Measurements from ENCODE around the gene KIF12. TPM values are rescaled to one million over a fixed set of nuclear protein-coding genes. Genes with fewer than 3 reads are reported as not detected.

Gene KIF12
- total RNA-seq, 2 donors from 2014 or later, result not detected

DNA sequence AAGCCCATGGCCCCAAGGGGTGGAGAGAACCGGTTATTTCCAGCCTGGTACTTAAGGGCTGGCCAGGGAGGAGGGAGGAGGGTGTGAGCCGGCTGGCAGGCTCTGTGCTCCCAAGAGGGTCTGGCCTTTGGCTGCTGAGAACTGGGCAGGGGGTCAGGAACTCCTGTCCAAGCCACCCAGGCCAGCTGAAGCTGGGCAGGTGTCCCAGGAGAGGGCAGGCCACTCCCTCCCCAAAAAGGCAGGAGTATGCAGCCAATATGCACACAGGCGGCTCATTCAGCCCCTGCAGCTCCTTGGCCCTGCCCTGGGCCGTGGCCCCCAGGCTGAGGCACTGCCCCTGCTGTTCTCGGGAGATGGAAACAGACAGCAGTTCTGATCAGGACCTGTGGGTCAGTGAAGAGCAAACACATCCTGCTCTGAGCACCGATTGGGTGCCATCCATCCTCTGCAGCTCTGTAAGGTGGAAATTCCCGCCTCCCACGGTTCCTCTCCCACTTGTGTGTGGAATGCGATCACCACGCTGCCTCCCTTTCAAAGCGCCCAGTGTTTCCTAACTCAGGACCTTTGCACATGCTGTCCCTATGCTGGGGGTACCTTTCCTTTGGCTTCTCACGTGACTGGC, 17.1 kb upstream of the KIF12 start:
- Mint-ChIP-seq H3K9me3 (no peaks in the 10 kb centered on the region), H3K27ac (no peak overlapping the region), H3K36me3 (no peaks in the 10 kb centered on the region)
- ATAC-seq, result no peak
- DNase-seq (ENCODE audit: low spot score in 2 of 2), result peak in 1 of 2 donors; percentile 49

DNA sequence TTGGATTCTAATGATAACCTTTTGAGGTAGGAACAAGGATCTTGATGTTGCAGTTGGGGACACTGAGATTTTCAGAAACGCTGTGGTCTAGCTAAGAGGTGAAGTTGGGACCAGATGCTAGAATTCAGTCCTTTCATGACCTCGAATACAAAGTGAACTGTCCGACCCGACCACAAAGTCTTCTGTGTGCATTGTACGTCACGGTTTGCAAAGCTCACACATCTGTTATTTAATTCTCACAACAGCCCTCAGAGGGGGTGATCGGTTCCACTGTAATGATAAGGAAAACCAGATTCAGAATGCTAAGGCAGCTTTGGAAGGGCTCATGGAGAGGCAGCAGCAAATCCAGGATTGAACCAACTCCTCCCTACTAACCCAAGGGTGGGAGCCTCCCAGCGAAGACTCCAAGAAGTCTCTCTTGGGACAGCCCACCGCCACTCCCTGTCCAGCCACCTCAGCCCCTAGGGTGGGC, 16.6 kb upstream of the KIF12 start:
- no peak for DNase-seq (ENCODE audit: low spot score in 2 of 2)
- no peaks in the 10 kb centered on the region for H3K9me3 Mint-ChIP-seq
- H3K27ac Mint-ChIP-seq, result no peak overlapping the region
- ATAC-seq, result no peak
- H3K36me3 Mint-ChIP-seq, result no peaks in the 10 kb centered on the region

- no peak for DNase-seq (ENCODE audit: low spot score in 2 of 2)
- Mint-ChIP-seq H3K9me3 (no peaks in the 10 kb centered on the region), H3K36me3 (no peaks in the 10 kb centered on the region), H3K27ac (no peak overlapping the region)
- no peak for ATAC-seq
Measured at GRCh38 chr9:114114364-114114763, 15.3 kb upstream of the KIF12 start.

- no peaks in the 10 kb centered on the region for H3K9me3 Mint-ChIP-seq
- ATAC-seq, result no peak
- no peaks in the 10 kb centered on the region for H3K36me3 Mint-ChIP-seq
- DNase-seq (ENCODE audit: low spot score in 2 of 2), result peak in 1 of 2 donors; percentile 23
- H3K27ac Mint-ChIP-seq, result peak overlapping the region in 1 of 2 donors; percentile 36
Measured at GRCh38 chr9:114112778-114113584, 13.9 kb upstream of the KIF12 start.

DNA sequence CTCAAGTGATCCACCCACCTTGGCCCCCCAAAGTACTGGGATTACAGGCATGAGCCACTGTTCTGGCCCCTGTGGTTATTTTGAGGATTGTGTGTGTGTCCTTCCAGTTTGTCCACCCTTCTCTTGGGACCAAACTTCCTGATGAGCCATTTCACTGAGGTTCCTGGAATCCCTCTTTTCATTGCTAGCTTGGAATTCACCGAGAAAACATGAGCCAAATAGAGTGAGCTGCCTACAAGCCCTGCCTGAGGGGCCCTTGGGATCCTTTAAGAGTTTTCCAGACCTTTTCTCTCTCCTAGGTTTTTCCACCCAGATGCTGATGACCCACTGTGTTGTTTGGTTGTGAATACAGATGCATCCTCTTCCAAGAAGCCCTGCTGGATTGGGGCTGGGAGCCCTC, 13.2 kb upstream of the KIF12 start:
- no peak for ATAC-seq
- DNase-seq (ENCODE audit: low spot score in 2 of 2), result peak in 1 of 2 donors; percentile 16
- Mint-ChIP-seq H3K9me3 (no peaks in the 10 kb centered on the region), H3K27ac (peak overlapping the region in 1 of 2 donors; percentile 36), H3K36me3 (no peaks in the 10 kb centered on the region)

DNA sequence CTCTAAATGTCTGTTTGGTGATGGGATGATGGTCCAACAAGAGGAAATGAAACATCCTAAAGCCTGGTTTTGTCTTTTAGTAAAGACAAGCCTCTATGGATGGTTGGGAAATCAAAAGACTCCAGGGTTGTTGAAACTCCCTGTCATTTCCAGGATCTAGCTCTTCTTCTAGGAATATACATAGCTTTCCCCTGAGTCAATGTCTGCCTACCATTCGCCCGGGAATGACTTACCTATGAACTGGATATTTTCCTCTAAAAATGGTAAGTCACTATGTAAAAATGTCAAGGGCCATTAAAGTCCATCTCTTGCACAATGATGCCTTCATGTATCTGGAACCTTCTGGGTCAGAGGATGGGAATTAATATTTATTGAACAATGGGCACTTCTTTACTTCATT, 11.1 kb upstream of the KIF12 start:
- Mint-ChIP-seq H3K9me3 (no peaks in the 10 kb centered on the region), H3K36me3 (no peaks in the 10 kb centered on the region), H3K27ac (no peak overlapping the region)
- DNase-seq (ENCODE audit: low spot score in 2 of 2) (no peak), ATAC-seq (no peak)

DNA sequence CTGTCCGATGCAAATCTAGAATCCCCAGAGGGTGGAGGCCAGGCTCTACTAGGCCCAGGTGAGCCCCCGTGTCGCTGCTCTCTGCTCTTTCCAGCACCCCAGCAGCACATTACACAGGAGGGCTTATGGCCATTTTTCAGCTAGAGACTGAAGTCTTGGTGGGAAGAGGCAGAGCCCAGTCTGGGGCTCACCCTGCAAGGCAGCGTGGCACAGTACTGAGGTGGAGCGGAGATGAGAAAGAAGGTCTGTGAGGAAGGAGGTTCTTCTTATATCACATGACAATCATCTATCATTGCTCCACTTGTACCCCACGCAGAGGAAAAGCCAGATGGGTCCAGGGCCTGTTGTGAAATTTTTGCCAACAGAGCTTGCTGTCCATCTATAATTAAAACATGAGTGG, 10.0 kb upstream of the KIF12 start:
- no peak overlapping the region for H3K27ac Mint-ChIP-seq
- ATAC-seq, result no peak
- no peaks in the 10 kb centered on the region for H3K9me3 Mint-ChIP-seq
- no peaks in the 10 kb centered on the region for H3K36me3 Mint-ChIP-seq
- peak in 1 of 2 donors; percentile 14 for DNase-seq (ENCODE audit: low spot score in 2 of 2)

- ATAC-seq (peak; percentile 78 to 96), DNase-seq (ENCODE audit: low spot score in 2 of 2) (peak; percentile 55 to 79)
- H3K27ac Mint-ChIP-seq, result peak overlapping the region in 1 of 2 donors; percentile 34
- no peaks in the 10 kb centered on the region for H3K36me3 Mint-ChIP-seq
- H3K9me3 Mint-ChIP-seq, result no peaks in the 10 kb centered on the region
Measured at GRCh38 chr9:114108016-114108833, 9.1 kb upstream of the KIF12 start.

DNA sequence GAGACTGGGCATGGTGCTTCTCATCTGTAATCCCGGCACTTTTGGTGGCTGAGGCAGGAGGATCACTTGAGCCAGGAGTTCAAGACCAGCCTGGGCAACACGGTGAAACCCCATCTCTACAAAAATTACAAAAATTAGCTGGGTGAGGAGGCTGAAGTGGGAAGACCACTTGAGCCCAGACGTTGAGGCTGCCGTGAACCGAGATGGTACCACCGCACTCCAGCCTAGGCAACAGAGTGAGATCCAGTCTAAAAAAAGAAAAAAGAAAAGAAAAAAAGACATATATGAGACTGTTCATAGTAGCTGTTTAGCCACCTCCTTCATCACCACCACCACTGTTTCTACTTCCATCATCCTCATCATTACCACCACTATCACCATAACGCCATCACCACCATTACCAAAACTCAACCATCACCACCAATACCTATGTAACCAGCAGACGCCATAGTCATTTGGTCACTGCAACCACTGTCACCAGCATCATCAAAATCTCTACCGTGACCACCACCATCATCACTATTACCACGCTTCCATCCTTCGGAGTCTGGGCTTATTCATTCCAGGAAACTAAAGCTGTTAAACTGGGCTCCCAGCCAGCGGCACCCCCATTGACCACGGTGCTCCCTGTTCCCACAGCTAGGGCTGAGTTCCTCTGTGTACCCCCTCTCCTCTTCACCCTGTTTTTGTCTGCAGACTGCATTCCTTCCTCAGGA, 8.4 kb upstream of the KIF12 start:
- DNase-seq (ENCODE audit: low spot score in 2 of 2) (peak in 1 of 2 donors; percentile 14), ATAC-seq (peak; percentile 16 to 70)
- no peak overlapping the region for H3K27ac Mint-ChIP-seq
- peaks cover 0 to 3% of the 10 kb centered on the region in 2 donors for H3K36me3 Mint-ChIP-seq
- no peaks in the 10 kb centered on the region for H3K9me3 Mint-ChIP-seq

DNA sequence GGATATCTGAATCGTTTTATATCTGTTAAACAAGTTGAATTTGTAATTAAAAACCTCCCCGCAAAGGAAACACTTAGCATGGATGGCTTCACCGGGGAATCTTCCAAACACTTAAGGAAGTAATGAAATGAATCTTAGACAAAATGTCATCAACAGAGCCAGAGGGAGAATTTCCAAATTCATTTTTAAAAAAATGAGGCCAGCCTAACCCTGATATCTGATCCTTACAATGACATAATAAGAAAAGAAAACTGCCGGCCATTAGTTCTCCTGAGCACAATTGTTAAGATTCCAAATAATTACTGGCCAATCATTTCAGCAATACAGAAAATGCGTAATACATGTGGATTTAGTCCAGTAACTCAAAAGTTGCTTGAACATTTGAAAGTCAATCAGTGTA, 6.1 kb upstream of the KIF12 start:
- no peak for ATAC-seq
- H3K36me3 Mint-ChIP-seq, result peaks cover 5 to 11% of the 10 kb centered on the region in 2 donors
- H3K9me3 Mint-ChIP-seq, result peaks cover 5 to 6% of the 10 kb centered on the region in 2 donors
- no peak overlapping the region for H3K27ac Mint-ChIP-seq
- DNase-seq (ENCODE audit: low spot score in 2 of 2), result no peak

DNA sequence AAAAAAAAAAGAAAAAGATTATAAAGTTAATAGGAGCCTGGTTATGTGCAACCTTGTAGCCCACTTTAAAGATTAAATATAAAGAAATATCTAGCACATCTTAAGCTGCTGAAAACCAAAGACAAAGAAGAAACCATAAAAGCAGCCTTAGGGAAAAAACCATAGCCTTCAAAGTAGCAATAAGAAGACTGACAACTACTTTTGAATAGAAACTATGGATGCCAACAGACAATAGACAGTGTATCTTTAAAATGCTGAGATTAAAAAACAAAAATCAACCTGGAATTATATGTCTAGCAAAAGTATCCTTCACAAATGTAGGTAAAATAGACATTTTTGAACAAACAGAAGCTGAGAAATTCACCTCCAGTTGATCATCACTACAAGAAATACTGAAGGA, 3.4 kb upstream of the KIF12 start:
- Mint-ChIP-seq H3K27ac (no peak overlapping the region), H3K9me3 (peaks cover 5 to 6% of the 10 kb centered on the region in 2 donors), H3K36me3 (peaks cover 5 to 11% of the 10 kb centered on the region in 2 donors)
- ATAC-seq (no peak), DNase-seq (ENCODE audit: low spot score in 2 of 2) (no peak)

- DNase-seq (ENCODE audit: low spot score in 2 of 2) (no peak), ATAC-seq (no peak)
- peaks cover 5 to 11% of the 10 kb centered on the region in 2 donors for H3K36me3 Mint-ChIP-seq
- no peak overlapping the region for H3K27ac Mint-ChIP-seq
- peaks cover 5 to 6% of the 10 kb centered on the region in 2 donors for H3K9me3 Mint-ChIP-seq
Measured at GRCh38 chr9:114100536-114100935, 1.4 kb upstream of the KIF12 start.

DNA sequence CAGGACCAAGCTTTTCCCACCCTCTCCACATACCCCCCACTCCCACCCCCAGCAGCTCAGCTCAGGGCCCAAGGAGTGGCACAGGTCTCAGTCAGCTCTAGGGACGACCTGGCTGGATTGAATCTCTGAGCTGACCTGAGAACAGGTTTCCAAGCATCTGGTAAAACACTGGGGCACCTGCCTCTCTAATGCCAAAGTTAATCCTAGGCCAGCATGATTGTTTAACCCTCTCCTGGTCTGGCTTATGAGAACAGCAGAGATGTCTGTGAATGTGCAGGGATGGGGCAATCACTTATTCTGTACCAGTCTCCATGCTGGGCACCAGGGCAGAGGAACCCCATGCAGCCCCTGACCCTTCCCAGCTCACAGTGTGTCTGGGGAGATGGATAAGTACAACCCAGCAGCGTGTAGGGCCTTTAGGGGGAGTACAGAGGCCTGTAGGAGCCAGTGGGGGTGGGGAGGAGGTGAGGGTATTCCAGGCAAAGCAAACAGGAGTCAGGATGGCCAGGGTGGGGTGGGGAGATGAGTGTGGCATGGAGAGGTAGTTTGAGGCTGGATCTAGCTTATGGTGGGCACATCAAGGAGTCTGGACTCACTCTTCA, 678 bp upstream of the KIF12 start:
- H3K9me3 Mint-ChIP-seq, result peaks cover 5 to 6% of the 10 kb centered on the region in 2 donors
- H3K27ac Mint-ChIP-seq, result no peak overlapping the region
- no peak for ATAC-seq

DNA sequence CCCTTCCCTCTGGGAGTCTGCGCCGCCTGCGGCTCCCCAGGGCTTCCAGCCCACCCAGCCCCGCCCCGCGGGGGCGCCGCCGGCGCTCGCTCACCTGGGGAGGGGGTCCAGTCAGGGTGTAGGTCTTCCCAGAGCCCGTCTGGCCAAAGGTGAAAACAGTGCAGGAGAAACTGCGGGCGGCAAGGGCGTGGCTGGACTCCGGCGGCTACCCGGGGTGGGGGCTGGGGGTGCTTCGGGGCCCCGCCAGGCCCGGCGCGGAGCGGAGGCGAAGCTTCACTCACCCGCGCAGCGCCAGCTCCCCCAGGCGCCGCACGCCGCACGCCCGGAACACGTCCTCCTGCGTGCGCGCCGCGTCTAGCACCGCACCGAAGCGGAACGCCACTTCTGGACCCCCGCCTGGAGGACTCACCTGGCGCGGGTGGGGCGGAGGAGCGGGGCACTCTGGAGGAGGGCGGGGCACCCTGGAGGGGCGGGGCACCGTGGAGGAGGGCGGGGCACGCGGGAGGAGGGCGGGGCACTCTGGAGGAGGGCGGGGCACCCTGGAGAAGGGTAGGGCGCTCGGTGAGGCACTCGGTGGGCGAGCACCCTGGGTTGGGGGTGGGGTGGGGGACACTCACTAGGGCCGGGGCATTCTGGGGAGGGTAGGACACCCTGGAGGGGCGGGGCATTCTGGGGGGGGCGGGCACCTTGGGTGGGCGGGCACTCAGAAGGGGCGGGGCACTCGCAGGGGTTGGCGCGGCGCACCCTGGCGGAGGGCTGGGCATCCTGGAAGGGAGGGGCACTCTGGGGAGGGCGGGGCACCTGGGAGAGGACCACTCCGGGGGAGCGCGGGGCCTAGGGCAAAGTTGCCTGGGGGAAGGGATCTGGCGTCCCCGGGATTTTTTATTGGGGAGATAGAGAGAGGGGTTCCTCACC, 814 bp downstream of the KIF12 start:
- H3K36me3 Mint-ChIP-seq, result peaks cover 5 to 11% of the 10 kb centered on the region in 2 donors
- peaks cover 5 to 6% of the 10 kb centered on the region in 2 donors for H3K9me3 Mint-ChIP-seq
- peak; percentile 27 to 37 for DNase-seq (ENCODE audit: low spot score in 2 of 2)
- no peak overlapping the region for H3K27ac Mint-ChIP-seq
- ATAC-seq, result peak; percentile 13 to 84

More for the DNA sequence above, 678 bp upstream of the KIF12 start:
- H3K36me3 Mint-ChIP-seq, result peaks cover 5 to 11% of the 10 kb centered on the region in 2 donors
- peak in 1 of 2 donors; percentile 18 for DNase-seq (ENCODE audit: low spot score in 2 of 2)

DNA sequence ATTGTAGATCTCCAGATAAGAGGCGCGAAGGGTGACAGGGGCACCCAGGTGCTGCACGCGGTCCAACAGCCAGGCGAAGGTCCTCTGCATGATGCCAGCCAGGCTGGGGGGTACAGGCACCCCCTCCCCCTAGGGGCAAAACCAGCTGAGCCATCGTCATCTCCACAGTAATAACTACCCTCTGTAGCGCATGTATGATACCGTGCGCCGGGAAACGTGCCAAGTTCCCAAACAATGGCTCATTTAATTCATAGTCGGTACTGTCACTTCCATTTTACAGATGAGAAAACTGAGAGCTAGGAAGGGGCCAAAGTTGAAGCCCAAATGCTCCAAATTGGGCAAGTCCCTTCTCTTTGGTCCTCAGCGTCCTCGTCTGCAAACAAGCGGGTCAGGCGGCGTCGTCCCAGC, 1.5 kb downstream of the KIF12 start:
- ATAC-seq (no peak), DNase-seq (ENCODE audit: low spot score in 2 of 2) (no peak)
- Mint-ChIP-seq H3K36me3 (peaks cover 5 to 10% of the 10 kb centered on the region in 2 donors), H3K27ac (no peak overlapping the region), H3K9me3 (peaks cover 5 to 6% of the 10 kb centered on the region in 2 donors)
